NCI-H1092 treated with DMSO at 0.1 percent for 48 hours (cell line): ENCODE results near the gene SOCS3.
"Not testable (repeated sequence)": the region's sequence is repeated elsewhere in the genome, so short reads cannot be mapped to it uniquely, and the experiment has no call there.

Source experiments
- DNase-seq: peaks from one replicate; lab custom pipeline; 2025; lab: John Stamatoyannopoulos, UW

The SOCS3 gene

GRCh38 chr17:78348055-78348770 is 11.7 kb downstream of the SOCS3 start:
- no peak for DNase-seq

DNA sequence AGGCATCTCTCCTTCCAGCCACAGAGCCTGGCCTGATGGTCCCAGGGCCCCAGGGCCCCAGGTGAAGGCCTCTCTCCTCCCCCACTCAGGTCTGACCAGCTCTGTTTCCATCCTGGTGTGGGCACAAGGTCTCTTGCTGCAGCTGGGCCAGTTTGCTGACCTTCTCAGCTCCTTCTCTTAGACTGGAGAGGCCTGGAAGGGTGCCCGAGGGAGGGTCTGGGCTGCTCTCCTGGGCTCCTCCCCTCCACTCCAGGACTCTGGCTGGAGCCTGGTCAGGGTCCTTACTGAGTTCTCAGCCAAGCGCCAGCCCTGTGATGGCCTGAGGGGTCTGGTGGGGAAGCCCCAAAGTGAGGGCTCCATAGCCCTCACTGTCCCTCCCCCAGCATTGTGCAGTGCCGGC is 12.4 kb downstream of the SOCS3 start:
- no peak for DNase-seq

- no peak for DNase-seq
These were observed 13.1 kb downstream of the SOCS3 start for GRCh38 chr17:78346605-78347250.

GRCh38 chr17:78345791-78346494 is 13.9 kb downstream of the SOCS3 start:
- DNase-seq: no peak

GRCh38 chr17:78345172-78345571 is 14.7 kb downstream of the SOCS3 start:
- DNase-seq: no peak

DNA sequence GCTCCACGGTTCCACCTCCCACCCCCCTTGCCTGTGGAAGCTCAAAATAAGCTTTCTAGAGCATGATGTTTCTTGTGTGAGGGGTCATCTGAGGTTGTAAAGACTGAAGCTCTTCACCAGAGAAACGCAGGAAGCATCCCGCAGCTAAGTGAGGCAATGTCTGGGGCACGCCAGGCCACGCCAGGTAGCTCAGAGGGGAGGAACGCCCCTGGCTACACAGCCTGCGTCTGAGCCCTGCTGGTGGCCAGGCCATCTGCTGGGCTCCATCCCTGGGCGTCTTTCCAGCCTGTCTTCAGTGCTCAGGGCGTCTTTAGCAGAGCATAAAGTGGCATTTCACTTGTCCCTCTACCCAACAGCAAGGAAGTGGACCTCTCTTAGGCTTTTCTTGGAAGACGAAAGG is 15.2 kb downstream of the SOCS3 start:
- no peak for DNase-seq

DNA sequence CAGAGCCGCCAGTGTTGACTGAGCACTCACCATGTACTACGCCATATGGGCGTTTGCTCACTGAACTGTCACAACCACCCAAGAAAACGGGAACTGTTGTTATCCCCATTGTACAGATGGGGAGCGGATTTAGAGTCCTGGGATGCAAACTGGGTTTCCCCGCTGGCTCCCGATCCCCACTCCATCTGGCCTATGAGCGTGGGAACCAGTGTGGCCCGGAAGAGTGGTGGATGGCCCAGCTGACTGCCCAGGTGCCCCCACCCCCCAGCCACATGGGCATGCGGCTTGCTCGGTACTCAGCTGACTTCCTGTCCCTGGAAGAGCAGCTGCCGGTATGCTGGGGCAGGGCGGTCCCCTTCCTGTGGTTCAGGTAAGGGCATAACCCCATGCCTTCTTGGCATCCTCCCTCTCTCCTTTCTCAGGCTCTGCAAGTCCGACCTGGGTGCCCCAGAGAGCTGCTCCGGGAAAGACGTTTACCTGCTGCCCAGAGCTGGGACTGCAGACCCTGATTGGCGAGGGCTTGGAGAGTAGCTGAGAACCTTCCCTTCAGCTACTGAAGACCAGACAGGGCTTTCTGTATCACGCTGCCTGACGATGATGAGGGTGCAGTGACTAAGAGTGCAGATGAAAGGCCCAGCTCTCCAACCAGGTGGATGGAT is 16.2 kb downstream of the SOCS3 start:
- DNase-seq: no peak

- DNase-seq: no peak
These were observed 16.7 kb downstream of the SOCS3 start for GRCh38 chr17:78343187-78343542.

- DNase-seq: no peak
These were observed 17.3 kb downstream of the SOCS3 start for GRCh38 chr17:78342449-78343186.

GRCh38 chr17:78341559-78342448 is 18.1 kb downstream of the SOCS3 start:
- no peak for DNase-seq

GRCh38 chr17:78340183-78340955 is 19.5 kb downstream of the SOCS3 start:
- no peak for DNase-seq

GRCh38 chr17:78338486-78339259 is 21.2 kb downstream of the SOCS3 start:
- DNase-seq: no peak

- no peak for DNase-seq
These were observed 22.4 kb downstream of the SOCS3 start for GRCh38 chr17:78337244-78338109.

DNA sequence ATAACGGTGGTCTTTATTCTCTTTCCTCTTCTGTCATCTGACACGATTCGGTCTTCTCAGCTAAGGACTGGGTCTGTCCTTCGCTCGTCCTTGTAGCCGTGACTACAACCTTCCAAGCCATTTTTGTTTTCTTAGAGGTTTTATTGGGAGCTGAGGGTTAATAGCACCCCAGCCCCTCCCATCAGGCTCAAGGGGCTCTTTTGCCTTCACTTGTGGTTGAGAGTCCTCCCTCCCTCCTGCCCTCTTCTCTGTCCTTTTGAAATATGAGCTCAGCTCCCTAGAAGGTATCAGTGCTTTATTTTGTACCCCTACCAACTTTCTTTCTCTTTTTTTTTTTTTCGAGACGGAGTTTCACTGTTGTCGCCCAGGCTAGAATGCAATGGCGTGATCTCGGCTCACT is 24.7 kb downstream of the SOCS3 start:
- no peak for DNase-seq

- no peak for DNase-seq
These were observed 26.9 kb downstream of the SOCS3 start for GRCh38 chr17:78332991-78333390.

GRCh38 chr17:78331355-78331754 is 28.5 kb downstream of the SOCS3 start:
- DNase-seq: not testable (repeated sequence)

- DNase-seq: no peak
These were observed 29.2 kb downstream of the SOCS3 start for GRCh38 chr17:78330570-78331224.
